H1 (cell line): ENCODE data around the gene COL6A2. TPM values are rescaled to one million over a fixed set of nuclear protein-coding genes. Genes with fewer than 3 reads are reported as not detected.

Source experiments
- BCL11A ChIP-seq, 2 experiments: IDR thresholded peaks; one replicate each; pipeline ENCODE4 v1.6.1; 2011; ENCODE audit warnings: low read depth in 2 of 2, low read length in 2 of 2, mild to moderate bottlenecking in 2 of 2
- JUN ChIP-seq: IDR thresholded peaks from 2 replicates; pipeline ENCODE4 v1.6.1; 2011; ENCODE audit warnings: low read depth, mild to moderate bottlenecking, improper control_type of control experiment, low read length
- polyA plus RNA-seq, 7 experiments: library from polyadenylated mRNA; depleted of rRNA in 3 of 7; stranded (reverse) in 5 of 7; unstranded in 2 of 7; fragments of >200 nt in 5 of 7; fragments of 200-250 nt in 2 of 7; gene quantifications; 1 replicate in 5 of 7; 2 replicates in 1 of 7; 4 replicates in 1 of 7; pipeline versions ENCODE4 v1.2.1 to v1.2.3, GENCODE V29; 2011 to 2013; ENCODE audit warnings: missing spikeins in 2 of 7, mixed read lengths in 2 of 7
- total RNA-seq: library from RNA; stranded (reverse); fragmentation: NEBNext Ultra II Directional; extraction: Animal tissue kit (Norgen Biotek cat#: 25700); gene quantifications from 2 replicates; pipeline ENCODE4 v1.2.1, GENCODE V29; 2021

Gene COL6A2
- total and polyA plus RNA-seq, 2 of the 8 experiments (the other 6 are each of a cell fraction or from before 2014, with no cell fraction given): 60.1 to 62.7 TPM

GRCh38 chr21:46092026-46092764 is 5.7 kb upstream of the COL6A2 start (continued):
- TF ChIP-seq JUN: no peak
- TF ChIP-seq BCL11A (IDR thresholded peaks at IDR 0.05; ENCODE audit: low read depth in 2 of 2, low read length in 2 of 2): no peak
